ENCODE results near the gene CHURC1.

- no peak for TF ChIP-seq EZH2 (IDR thresholded peaks at IDR 0.05; ENCODE audit: borderline replicate concordance, low read length)
- TF ChIP-seq CTCF (conservative IDR thresholded peaks at IDR 0.05 in 1 of 2, IDR thresholded peaks at IDR 0.05 in 1 of 2; ENCODE audit: extremely low read depth in 1 of 2, insufficient read depth in 1 of 2, low read depth in 1 of 2, low read length in 2 of 2): no peak
Observed at GRCh38 chr14:64956697-64957406, 42.6 kb downstream of the CHURC1 start.
